GM12891 (cell line): ENCODE results near the gene KLRC3.

Experiments used
- POLR2A ChIP-seq: IDR thresholded peaks from 2 replicates; pipeline ENCODE4 v1.6.1; 2011; ENCODE audit warnings: low read depth, low read length, control low read depth
- POLR2AphosphoS5 ChIP-seq: IDR thresholded peaks from 2 replicates; pipeline ENCODE4 v1.6.1; 2011; ENCODE audit warnings: low read depth, low read length, control low read depth

GRCh38 chr12:10366875-10367274 lies 53.5 kb downstream of the KLRC3 start:
- TF ChIP-seq POLR2A (no peak), POLR2AphosphoS5 (no peak)
